Parathyroid adenoma (tissue), 2 donors: Measurements from ENCODE around the gene CDH26.

Experiments used
- H2AFZ ChIP-seq: fragments of 300-600 bp; sonication (generic); one replicate; pipeline ENCODE4 v1.7.0; 2017; ENCODE audit warnings: antibody characterized with exemption, mild to moderate bottlenecking
- H3K27ac ChIP-seq: fragments of 300-600 bp; sonication (generic); one replicate; pipeline ENCODE4 v1.7.0; 2017
- H3K27me3 ChIP-seq: fragments of 300-600 bp; sonication (generic); one replicate; pipeline ENCODE4 v1.7.0; 2017; ENCODE audit warnings: low read length; ENCODE audit not compliant: control insufficient read depth, insufficient read depth
- H3K36me3 ChIP-seq: fragments of 300-600 bp; sonication (generic); one replicate; pipeline ENCODE4 v1.7.0; 2017; ENCODE audit warnings: low read length; ENCODE audit not compliant: control insufficient read depth, insufficient read depth
- H3K4me1 ChIP-seq: fragments of 300-600 bp; sonication (generic); one replicate; pipeline ENCODE4 v1.7.0; 2017; ENCODE audit warnings: control low read depth
- H3K4me2 ChIP-seq: fragments of 300-600 bp; sonication (generic); one replicate; pipeline ENCODE4 v1.7.0; 2017; ENCODE audit warnings: low read length
- H3K4me3 ChIP-seq: fragments of 300-600 bp; sonication (generic); one replicate; pipeline ENCODE4 v1.7.0; 2017; ENCODE audit warnings: low read depth, low read length
- H3K79me2 ChIP-seq: fragments of 300-600 bp; sonication (generic); one replicate; pipeline ENCODE4 v1.7.0; 2017; ENCODE audit warnings: control low read depth
- H3K9ac ChIP-seq: fragments of 300-600 bp; sonication (generic); one replicate; pipeline ENCODE4 v1.7.0; 2017; ENCODE audit warnings: mild to moderate bottlenecking
- H3K9me3 ChIP-seq: fragments of 300-600 bp; sonication (generic); one replicate; pipeline ENCODE4 v1.7.0; 2017; ENCODE audit warnings: low read length; ENCODE audit not compliant: control insufficient read depth
- TF ChIP-seq, protein P1 (sequence below): fragments of 300-600 bp; sonication (generic); IDR thresholded peaks from one replicate; pipeline ENCODE4 v1.7.0; 2017; ENCODE audit warnings: antibody characterized with exemption, mild to moderate bottlenecking
- donor health status: primary hyperparathyroidism.

CDH26 gene

DNA sequence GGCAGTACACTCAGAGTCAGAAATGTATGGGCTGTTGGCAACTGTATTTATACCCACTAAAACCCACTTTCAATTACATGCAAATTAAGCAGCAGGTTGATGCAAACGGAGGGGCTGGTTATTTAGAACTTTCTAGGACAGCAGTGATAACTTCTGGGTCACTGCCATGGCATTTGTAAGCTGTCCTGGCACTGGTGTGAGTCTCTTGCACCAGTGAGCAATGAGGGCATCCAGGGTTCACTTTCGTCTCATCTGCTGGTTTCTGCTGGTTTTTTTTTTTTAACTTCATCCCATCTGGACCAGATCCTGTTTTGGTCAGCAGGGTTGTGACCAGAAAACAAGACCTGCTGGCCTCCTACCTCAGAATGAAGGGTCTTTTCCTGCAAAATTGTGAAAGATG is 49.2 kb downstream of the CDH26 start:
- H3K79me2 ChIP-seq: no peaks in the 10 kb centered on the region
- no peak overlapping the region for H3K4me3 ChIP-seq
- H3K27ac ChIP-seq: no peak overlapping the region
- H2AFZ ChIP-seq: no peak overlapping the region
- no peaks in the 10 kb centered on the region for H3K36me3 ChIP-seq
- no peaks in the 10 kb centered on the region for H3K9me3 ChIP-seq
- H3K27me3 ChIP-seq: no peaks in the 10 kb centered on the region
- TF ChIP-seq, protein P1, sequence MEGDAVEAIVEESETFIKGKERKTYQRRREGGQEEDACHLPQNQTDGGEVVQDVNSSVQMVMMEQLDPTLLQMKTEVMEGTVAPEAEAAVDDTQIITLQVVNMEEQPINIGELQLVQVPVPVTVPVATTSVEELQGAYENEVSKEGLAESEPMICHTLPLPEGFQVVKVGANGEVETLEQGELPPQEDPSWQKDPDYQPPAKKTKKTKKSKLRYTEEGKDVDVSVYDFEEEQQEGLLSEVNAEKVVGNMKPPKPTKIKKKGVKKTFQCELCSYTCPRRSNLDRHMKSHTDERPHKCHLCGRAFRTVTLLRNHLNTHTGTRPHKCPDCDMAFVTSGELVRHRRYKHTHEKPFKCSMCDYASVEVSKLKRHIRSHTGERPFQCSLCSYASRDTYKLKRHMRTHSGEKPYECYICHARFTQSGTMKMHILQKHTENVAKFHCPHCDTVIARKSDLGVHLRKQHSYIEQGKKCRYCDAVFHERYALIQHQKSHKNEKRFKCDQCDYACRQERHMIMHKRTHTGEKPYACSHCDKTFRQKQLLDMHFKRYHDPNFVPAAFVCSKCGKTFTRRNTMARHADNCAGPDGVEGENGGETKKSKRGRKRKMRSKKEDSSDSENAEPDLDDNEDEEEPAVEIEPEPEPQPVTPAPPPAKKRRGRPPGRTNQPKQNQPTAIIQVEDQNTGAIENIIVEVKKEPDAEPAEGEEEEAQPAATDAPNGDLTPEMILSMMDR: no peak
- H3K4me2 ChIP-seq: no peak overlapping the region
- H3K4me1 ChIP-seq: no peaks in the 10 kb centered on the region
- no peak overlapping the region for H3K9ac ChIP-seq

DNA sequence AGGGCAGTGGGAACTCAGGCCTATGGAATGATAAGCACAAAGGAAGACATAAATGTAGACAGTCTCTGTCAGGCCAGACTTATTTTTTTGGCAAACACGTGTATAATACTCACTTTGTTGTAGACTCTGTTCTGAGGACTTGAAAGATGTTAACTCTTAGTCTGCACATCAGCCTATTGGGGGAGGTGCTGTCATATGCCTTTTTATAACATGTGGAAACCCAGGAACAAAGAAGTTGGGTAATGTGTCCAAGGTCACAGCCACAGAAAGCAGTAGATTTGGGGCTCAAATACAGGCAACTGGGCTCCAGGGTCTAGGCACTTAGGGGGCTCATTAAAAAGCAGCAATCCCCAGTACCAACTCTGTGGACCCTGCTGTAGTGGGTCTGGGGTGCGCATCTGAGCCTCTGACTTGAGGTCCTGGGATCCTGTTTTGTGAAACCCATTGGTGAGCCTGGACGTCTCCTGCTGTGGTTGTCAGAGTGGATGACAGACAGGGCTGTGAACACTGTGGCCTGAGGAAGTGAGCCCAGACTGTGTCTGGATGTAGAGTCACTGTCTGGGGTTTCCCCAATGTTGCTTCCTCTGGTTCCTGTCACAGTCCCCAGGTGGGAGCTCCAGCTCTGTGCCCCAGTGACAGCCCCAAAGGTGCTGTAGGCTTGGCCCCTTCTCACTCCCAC is 50.0 kb downstream of the CDH26 start:
- no peaks in the 10 kb centered on the region for H3K27me3 ChIP-seq
- no peaks in the 10 kb centered on the region for H3K36me3 ChIP-seq
- H3K79me2 ChIP-seq: no peaks in the 10 kb centered on the region
- H3K4me1 ChIP-seq: no peaks in the 10 kb centered on the region
- H3K4me2 ChIP-seq: no peak overlapping the region
- no peak overlapping the region for H2AFZ ChIP-seq
- no peak overlapping the region for H3K4me3 ChIP-seq
- TF ChIP-seq, protein P1: no peak
- H3K27ac ChIP-seq: no peak overlapping the region
- no peak overlapping the region for H3K9ac ChIP-seq
- no peaks in the 10 kb centered on the region for H3K9me3 ChIP-seq

DNA sequence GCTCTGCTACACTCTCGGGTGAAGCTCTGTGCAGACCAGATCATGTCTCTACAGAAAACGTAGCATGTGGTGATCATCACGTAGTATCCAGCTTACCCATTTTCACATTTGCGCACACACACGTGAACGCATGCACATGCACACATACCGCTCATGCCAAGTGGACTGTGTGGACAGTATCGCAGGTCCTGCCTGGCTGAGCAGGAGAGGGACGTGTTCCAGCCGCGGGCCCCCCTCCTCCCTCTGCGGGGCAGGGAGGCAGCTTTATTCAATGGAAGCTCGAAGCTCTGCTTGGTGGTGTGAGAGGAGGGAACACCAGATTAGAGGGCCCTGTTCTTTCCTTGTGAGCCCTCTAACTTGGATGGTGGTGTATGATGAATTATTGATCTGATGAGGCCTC is 51.1 kb downstream of the CDH26 start:
- Histone ChIP-seq H3K4me2 (no peak overlapping the region), H3K36me3 (no peaks in the 10 kb centered on the region), H3K9me3 (no peaks in the 10 kb centered on the region), H3K4me1 (no peaks in the 10 kb centered on the region), H3K4me3 (no peak overlapping the region), H2AFZ (no peak overlapping the region), H3K9ac (no peak overlapping the region), H3K79me2 (no peaks in the 10 kb centered on the region), H3K27ac (no peak overlapping the region), H3K27me3 (no peaks in the 10 kb centered on the region)
- TF ChIP-seq, protein P1: no peak

DNA sequence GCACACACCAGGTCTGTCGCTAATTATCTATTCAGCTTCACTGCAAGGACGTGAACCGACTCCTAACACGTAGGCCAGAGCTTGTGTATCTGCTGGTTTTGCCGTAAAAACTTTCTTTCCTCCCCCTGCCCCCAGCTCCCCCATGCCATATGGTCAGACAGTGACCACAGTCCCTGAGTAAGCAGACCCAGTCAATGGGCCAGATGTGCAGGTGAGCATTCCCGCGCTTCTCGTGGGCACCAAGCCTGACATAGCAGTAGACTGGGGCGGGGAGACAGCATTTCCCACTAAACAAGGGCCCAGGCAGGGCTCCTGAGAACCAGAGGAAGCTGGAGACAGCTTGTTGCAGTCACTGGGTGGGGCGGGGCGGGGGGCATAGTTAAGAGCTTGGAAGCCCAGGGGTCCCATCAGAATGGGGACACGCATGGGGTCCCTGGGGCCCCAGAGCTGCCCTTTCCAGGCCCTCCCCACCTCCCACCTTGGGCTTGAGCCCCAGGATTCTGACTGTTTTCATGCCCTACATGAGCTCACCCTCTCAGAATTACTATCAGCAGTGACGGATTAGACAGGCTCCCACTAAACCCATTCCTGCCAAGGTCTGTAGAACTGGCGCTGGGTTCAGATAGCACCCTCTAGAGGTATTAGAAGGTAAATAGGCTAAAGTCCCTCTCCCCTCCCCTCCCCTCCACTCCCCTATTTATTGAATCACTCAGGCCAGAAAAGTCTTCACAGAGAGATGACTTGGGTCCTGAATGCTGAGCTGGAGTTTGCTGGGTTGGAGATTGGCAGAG is 51.8 kb downstream of the CDH26 start:
- TF ChIP-seq, protein P1: no peak
- H3K9ac ChIP-seq: no peak overlapping the region
- no peak overlapping the region for H2AFZ ChIP-seq
- H3K27ac ChIP-seq: no peak overlapping the region
- H3K4me1 ChIP-seq: no peaks in the 10 kb centered on the region
- no peaks in the 10 kb centered on the region for H3K27me3 ChIP-seq
- no peaks in the 10 kb centered on the region for H3K79me2 ChIP-seq
- H3K36me3 ChIP-seq: no peaks in the 10 kb centered on the region
- H3K4me3 ChIP-seq: no peak overlapping the region
- no peak overlapping the region for H3K4me2 ChIP-seq
- H3K9me3 ChIP-seq: no peaks in the 10 kb centered on the region
